HL-60 (cell line): ENCODE data around the gene ARHGAP35.
"Not testable (repeated sequence)": the region's sequence is repeated elsewhere in the genome, so short reads cannot be mapped to it uniquely, and the experiment has no call there.

Source experiments
- DNase-seq, 2 experiments: peaks; one replicate each; pipeline ENCODE4 v3.0.0-alpha.2; 2010 to 2020; ENCODE audit warnings: low read depth in 1 of 2, low spot score in 1 of 2
- H3K27ac ChIP-seq: fragments of 250-450 bp; sonication (Bioruptor Pico); replicated peaks from 2 replicates; pipeline ENCODE4 v1.5.1; 2020; ENCODE audit warnings: mild to moderate bottlenecking, moderate library complexity
- H3K27me3 ChIP-seq: fragments of 250-450 bp; sonication (Bioruptor Pico); 2 replicates; pipeline ENCODE4 v1.5.1; 2021; ENCODE audit warnings: mild to moderate bottlenecking, moderate library complexity; ENCODE audit not compliant: insufficient read depth, poor library complexity, severe bottlenecking
- H3K4me3 ChIP-seq: replicated peaks from 2 replicates; pipeline ENCODE4 v1.5.1; 2011; ENCODE audit warnings: mild to moderate bottlenecking, control low read depth, low read length; ENCODE audit not compliant: insufficient read depth
- GABPA ChIP-seq: IDR thresholded peaks from 2 replicates; pipeline ENCODE4 v1.6.1; 2012; ENCODE audit warnings: low read depth
- POLR2AphosphoS5 ChIP-seq: IDR thresholded peaks from 2 replicates; pipeline ENCODE4 v1.6.1; 2012; ENCODE audit warnings: low read depth
- REST ChIP-seq: IDR thresholded peaks from 2 replicates; pipeline ENCODE4 v1.6.1; 2012; ENCODE audit warnings: low read depth; ENCODE audit not compliant: insufficient replicate concordance
- SPI1 ChIP-seq: IDR thresholded peaks from 2 replicates; pipeline ENCODE4 v1.6.1; 2012; ENCODE audit warnings: low read depth, mild to moderate bottlenecking, borderline replicate concordance
- TF ChIP-seq, protein P1 (sequence below): IDR thresholded peaks from one replicate; pipeline ENCODE4 v1.5.1; 2011; ENCODE audit warnings: low read length, control low read depth, inconsistent platforms; ENCODE audit not compliant: insufficient read depth

Gene ARHGAP35

GRCh38 chr19:46867170-46867569 lies 6.4 kb downstream of the ARHGAP35 start:
- TF ChIP-seq, protein P1, sequence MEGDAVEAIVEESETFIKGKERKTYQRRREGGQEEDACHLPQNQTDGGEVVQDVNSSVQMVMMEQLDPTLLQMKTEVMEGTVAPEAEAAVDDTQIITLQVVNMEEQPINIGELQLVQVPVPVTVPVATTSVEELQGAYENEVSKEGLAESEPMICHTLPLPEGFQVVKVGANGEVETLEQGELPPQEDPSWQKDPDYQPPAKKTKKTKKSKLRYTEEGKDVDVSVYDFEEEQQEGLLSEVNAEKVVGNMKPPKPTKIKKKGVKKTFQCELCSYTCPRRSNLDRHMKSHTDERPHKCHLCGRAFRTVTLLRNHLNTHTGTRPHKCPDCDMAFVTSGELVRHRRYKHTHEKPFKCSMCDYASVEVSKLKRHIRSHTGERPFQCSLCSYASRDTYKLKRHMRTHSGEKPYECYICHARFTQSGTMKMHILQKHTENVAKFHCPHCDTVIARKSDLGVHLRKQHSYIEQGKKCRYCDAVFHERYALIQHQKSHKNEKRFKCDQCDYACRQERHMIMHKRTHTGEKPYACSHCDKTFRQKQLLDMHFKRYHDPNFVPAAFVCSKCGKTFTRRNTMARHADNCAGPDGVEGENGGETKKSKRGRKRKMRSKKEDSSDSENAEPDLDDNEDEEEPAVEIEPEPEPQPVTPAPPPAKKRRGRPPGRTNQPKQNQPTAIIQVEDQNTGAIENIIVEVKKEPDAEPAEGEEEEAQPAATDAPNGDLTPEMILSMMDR = no peak
- TF ChIP-seq GABPA = no peak
- no peak for TF ChIP-seq POLR2AphosphoS5
- TF ChIP-seq SPI1 = no peak
- no peak for TF ChIP-seq REST
- Histone ChIP-seq H3K27me3 (no peaks in the 10 kb centered on the region), H3K4me3 (no peak overlapping the region), H3K27ac (no peak overlapping the region)
- no peak for DNase-seq

- no peak for TF ChIP-seq SPI1
- no peak for TF ChIP-seq POLR2AphosphoS5
- TF ChIP-seq GABPA = no peak
- TF ChIP-seq REST = no peak
- TF ChIP-seq, protein P1 = no peak
- Histone ChIP-seq H3K27me3 (no peaks in the 10 kb centered on the region), H3K27ac (no peak overlapping the region), H3K4me3 (no peak overlapping the region)
- DNase-seq = no peak
These were observed 7.4 kb downstream of the ARHGAP35 start for GRCh38 chr19:46868025-46868802.

DNA sequence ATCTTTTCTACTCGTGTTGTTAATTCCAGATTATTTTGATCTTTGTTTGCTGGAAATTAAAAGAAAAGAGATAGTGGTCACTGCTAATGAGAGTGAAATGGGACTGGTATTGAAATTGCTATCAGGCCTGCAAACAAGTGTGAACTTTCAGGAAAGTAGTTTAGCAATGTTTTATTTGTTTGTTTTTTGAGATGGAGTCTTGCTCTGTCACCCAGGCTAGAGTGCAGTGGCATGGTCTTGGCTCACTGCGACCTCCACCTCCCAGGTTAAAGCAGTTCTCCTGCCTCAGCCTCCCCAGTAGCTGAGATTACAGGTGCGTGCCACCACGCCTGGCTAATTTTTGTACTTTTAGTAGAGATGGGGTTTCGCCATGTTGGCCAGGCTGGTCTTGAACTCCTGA lies 10.4 kb downstream of the ARHGAP35 start:
- not testable (repeated sequence) for DNase-seq, H3K27ac ChIP-seq, H3K4me3 ChIP-seq, H3K27me3 ChIP-seq

DNA sequence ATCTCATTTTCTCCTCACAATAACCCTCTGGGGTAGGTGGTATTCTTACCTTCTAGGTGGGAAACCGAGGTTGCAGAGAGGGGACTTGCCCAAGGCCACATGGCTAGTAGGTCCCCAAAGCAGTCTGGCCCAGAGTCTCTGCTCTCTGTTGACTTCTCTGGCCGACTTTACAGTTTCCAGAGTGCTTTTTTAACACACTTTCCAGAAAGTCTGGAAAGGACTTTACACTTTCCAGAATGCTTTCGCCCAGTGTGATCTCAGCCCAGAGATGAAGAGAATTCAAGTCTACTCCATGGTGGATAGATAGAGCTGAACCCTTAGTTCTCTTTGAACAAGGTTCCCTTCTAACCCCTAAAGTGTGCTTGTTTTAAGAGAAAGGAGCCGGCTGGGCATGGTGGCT lies 12.2 kb downstream of the ARHGAP35 start:
- TF ChIP-seq POLR2AphosphoS5 = no peak
- H3K27me3 ChIP-seq = no peaks in the 10 kb centered on the region
- DNase-seq = no peak
- H3K4me3 ChIP-seq = no peak overlapping the region
- no peak overlapping the region for H3K27ac ChIP-seq

DNA sequence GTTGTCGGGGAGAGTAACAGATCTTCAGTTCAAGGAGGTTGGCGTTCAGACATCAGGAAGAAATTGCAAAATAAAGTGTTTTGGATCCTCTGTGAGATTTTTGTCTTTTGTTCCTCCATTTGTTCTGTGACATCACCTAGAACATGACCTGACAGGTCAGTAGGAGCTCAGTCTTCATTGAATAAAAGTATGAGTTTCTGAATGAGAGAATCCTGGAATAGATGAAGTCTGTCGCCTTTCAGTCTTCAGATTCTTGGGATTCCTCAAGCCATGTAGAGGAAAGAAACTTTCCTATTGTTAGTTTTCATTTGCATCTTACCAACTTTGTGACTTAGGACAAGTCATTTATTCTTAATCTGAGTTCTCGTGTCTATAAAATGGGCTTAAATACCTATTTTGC lies 14.4 kb downstream of the ARHGAP35 start:
- no peak overlapping the region for H3K27ac ChIP-seq
- TF ChIP-seq, protein P1 = no peak
- TF ChIP-seq POLR2AphosphoS5 (no peak), REST (no peak), GABPA (no peak), SPI1 (no peak)
- no peak for DNase-seq
- no peaks in the 10 kb centered on the region for H3K27me3 ChIP-seq
- no peak overlapping the region for H3K4me3 ChIP-seq
